GM06990 (cell line): ENCODE results near the gene GPX2.

Experiments
- DNase-seq: peaks from one replicate; pipeline ENCODE4 v3.0.0-alpha.2; 2011; ENCODE audit not compliant: insufficient read length; ENCODE audit errors: extremely low read depth
- H3K27me3 ChIP-seq: replicated peaks from 2 replicates; pipeline ENCODE4 v1.6.0; 2011; ENCODE audit warnings: low read length; ENCODE audit not compliant: control insufficient read depth, insufficient read depth
- H3K36me3 ChIP-seq: 2 replicates; pipeline ENCODE4 v1.5.1; 2011; ENCODE audit warnings: low read length; ENCODE audit not compliant: control insufficient read depth, insufficient read depth
- H3K4me3 ChIP-seq: replicated peaks from 2 replicates; pipeline ENCODE4 v1.5.1; 2011; ENCODE audit warnings: low read depth, mild to moderate bottlenecking, control low read depth, low read length
- TF ChIP-seq, protein P1 (sequence below): IDR thresholded peaks from 2 replicates; pipeline ENCODE4 v1.5.1; 2011; ENCODE audit warnings: low read length, control low read depth, mild to moderate bottlenecking, inconsistent platforms; ENCODE audit not compliant: insufficient read depth, poor library complexity, severe bottlenecking

GPX2 gene

DNA sequence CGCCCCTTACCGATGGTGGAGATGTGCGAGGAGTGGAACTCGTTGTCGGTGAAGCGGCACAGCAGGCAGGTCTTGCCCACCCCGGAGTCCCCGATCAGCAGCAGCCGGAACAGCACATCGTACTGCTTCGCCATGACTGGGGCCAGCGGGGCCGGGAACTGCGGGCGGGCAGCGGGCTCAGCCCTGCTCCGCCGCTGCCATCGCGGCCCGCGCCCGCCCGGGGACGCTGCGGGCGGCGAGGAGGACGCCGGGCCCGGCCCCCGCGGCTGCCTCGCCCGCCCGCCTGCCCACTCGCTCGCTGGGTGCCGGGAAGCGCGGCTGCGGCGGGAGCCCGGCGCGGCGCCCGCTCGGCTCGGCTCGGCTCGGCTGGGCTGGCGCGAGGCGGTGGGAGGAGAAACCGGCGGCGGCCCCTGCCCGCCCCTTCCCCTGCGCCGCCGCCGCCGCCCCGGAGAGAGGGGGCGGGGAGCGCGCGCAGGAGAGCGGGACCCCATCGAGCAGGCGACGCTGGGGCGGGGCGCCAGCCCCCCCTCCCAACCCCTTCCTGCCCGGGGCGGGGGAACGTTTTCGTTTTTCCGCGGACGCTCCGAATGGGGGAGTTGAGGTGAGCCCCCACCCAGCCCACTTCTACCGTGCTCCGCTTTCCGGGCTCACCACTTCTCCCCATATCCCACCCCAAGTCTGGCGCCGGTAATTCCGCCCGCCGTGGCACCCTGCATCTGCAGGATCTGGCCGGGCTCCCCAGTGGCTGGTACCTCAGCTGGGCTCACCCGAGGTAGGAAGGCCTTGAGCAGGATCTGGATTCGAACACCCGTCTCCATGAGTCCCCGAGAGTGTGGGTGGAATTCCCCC, 29.6 kb upstream of the GPX2 start, which contains the start of gene RAB15:
RAB15 (minus strand) TSS at position 394 of the 849 bp plus-strand sequence; CDS start at position 134, 260 bp downstream.
- H3K4me3 ChIP-seq, result peak within 1 kb of the TSS; percentile 70
- no peaks in the 10 kb centered on the region; the same call in 1 of the 2 replicates for H3K27me3 ChIP-seq
- TF ChIP-seq, protein P1, sequence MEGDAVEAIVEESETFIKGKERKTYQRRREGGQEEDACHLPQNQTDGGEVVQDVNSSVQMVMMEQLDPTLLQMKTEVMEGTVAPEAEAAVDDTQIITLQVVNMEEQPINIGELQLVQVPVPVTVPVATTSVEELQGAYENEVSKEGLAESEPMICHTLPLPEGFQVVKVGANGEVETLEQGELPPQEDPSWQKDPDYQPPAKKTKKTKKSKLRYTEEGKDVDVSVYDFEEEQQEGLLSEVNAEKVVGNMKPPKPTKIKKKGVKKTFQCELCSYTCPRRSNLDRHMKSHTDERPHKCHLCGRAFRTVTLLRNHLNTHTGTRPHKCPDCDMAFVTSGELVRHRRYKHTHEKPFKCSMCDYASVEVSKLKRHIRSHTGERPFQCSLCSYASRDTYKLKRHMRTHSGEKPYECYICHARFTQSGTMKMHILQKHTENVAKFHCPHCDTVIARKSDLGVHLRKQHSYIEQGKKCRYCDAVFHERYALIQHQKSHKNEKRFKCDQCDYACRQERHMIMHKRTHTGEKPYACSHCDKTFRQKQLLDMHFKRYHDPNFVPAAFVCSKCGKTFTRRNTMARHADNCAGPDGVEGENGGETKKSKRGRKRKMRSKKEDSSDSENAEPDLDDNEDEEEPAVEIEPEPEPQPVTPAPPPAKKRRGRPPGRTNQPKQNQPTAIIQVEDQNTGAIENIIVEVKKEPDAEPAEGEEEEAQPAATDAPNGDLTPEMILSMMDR, result no peak
- DNase-seq, result peak; percentile 38
- no peaks in the 10 kb centered on the region; the same call in 1 of the 2 replicates for H3K36me3 ChIP-seq

- TF ChIP-seq, protein P1, result no peak
- DNase-seq, result no peak
- H3K36me3 ChIP-seq, result no peaks in the 10 kb centered on the region; the same call in 1 of the 2 replicates
Observed at GRCh38 chr14:64971491-64971942, 29.0 kb upstream of the GPX2 start.

GRCh38 chr14:64970776-64971477, 28.4 kb upstream of the GPX2 start:
- Histone ChIP-seq H3K27me3 (no peaks in the 10 kb centered on the region; the same call in 1 of the 2 replicates), H3K4me3 (no peak overlapping the region; the same call in 1 of the 2 replicates), H3K36me3 (no peaks in the 10 kb centered on the region; the same call in 1 of the 2 replicates)
- TF ChIP-seq, protein P1, result no peak
- DNase-seq, result no peak

More at GRCh38 chr14:64971491-64971942, 29.0 kb upstream of the GPX2 start:
- peak overlapping the region; percentile 70 for H3K4me3 ChIP-seq
- H3K27me3 ChIP-seq, result no peaks in the 10 kb centered on the region; the same call in 1 of the 2 replicates

DNA sequence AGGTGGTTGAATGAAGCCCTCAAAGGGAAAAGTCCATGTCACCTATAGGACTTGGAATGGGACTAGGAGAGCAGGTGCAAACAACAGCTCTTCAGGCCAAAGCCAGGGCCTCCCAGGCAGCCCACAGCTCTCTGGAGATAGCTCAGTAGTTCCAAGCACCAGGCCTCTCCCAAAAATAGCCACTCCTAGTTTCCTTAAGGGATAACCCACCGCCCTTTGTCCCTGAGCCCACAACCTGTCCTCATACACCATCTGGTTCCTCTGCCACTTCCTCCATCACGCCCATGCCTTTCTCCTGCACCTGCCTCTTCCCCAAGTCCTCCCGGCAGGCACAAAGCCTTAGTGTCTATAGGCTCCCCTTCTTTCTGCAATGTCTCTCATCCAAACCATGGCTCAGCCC, 27.5 kb upstream of the GPX2 start:
- no peaks in the 10 kb centered on the region; the same call in 1 of the 2 replicates for H3K27me3 ChIP-seq
- no peak overlapping the region for H3K4me3 ChIP-seq
- TF ChIP-seq, protein P1, result no peak
- no peak for DNase-seq
- H3K36me3 ChIP-seq, result no peaks in the 10 kb centered on the region; the same call in 1 of the 2 replicates

DNA sequence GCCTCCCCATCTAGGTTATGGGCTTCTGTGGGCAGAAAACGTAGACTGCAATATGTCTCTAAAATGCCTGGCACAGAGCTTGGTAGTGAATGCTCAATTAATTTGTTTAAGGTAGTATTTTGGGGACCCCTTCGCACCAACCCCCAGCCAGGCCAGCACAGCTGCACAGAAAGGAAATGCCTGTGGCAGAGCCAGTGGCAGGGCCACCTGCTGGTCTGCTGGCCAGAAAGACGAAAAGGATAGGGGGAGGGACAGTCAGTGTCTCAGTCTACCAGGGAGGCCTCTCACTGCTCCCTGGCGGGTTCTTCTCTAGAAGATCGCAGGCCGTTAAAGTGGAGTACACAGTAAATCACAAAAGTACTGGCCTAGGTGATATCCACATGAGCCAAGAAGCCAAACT, 26.1 kb upstream of the GPX2 start:
- TF ChIP-seq, protein P1, result no peak
- Histone ChIP-seq H3K4me3 (no peak overlapping the region), H3K27me3 (no peaks in the 10 kb centered on the region; the same call in 1 of the 2 replicates), H3K36me3 (no peaks in the 10 kb centered on the region; the same call in 1 of the 2 replicates)
- DNase-seq, result no peak
